HG03571 (cell line): ENCODE results near the gene HBE1.
"Not testable (repeated sequence)": the region's sequence is repeated elsewhere in the genome, so short reads cannot be mapped to it uniquely, and the experiment has no call there.

ENCODE experiments used
- ATAC-seq: cut with Tn5 transposase; IDR thresholded peaks from one replicate; pipeline ENCODE4 v1.9.1; 2021; ENCODE audit not compliant: unreplicated experiment

The HBE1 gene

DNA sequence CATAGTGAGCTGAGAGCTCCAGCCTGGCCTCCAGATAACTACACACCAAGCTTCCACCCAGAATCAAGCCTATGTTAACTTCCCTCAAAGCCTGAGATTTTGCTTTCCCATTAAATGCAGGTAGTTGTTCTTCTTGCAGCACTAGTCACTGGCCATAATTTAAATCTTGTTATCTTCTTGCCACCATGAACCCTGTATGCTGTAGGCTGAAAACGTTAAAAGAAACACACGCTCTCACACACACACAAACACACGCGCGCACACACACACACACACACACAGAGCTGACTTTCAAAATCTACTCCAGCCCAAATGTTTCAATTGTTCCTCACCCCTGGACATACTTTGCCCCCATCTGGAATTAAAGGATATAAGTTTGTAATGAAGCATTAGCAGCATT lies 16.3 kb downstream of the HBE1 start:
- not testable (repeated sequence) for ATAC-seq

DNA sequence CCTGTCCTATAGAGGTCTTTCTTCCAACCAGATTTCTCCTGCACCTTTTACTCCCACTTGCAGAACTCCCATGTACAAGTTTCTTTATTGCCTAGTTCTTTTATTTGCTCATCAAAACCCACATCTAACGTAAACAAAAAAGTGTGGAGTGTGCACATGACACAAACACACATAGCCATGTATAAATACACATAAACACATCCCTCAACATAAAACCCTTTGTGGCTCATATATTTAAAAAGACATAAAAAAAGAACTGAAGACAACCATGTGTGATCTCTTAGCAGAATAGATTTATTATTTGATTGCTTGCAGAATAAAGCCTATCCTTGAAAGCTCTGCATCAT lies 16.9 kb downstream of the HBE1 start:
- no peak for ATAC-seq

DNA sequence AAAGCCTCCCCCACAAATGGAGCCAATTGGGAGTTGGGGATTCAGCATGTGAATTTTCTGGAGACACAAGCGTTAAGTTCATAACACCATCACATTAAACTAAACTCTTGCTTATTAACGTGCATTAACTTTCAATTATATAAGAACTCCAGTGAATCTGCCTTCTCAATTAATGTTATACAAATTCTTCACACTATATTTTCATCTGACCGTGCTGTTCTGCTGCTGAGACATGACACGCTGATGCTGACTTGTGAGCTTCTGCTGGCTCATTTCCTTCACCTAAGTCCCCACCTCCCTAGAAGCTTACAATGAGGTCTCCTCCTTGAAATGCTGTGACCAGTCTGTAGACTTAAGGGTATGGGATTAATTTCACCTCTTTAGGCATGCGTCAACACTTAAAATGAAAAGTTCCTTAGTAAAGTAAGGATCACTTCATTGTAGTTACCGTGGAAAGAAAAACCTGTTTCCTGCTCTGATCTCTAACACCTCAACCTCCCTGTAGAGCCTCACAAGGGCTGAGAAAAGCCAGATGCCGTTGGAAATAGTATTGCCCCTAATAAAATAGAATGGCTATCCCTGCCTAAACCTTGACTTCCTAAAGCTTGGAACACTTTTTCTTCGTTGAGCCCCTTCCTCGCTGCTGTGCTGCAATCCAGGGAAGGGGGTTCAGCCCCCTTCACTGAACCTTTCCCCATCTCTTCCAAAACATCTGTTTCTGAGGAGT lies 17.4 kb downstream of the HBE1 start:
- ATAC-seq: no peak

DNA sequence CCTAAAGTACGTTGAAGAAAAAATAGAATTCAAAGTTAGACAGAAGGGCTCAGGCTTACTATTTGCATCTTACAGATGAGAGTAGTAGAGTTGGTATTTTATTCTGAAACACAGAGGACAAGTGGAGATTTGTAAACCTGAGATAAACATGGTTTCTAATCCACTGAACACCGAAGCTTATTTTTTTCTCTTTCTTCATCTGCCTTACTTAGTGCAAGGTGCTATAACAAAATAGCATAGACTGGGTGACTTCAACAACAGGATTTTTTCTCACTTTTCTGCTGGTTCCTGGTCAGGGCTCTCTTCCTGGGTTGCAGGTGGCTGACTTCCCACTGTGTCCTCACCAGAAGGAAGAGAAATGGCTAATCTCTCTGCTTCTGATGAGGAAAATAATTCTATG lies 18.0 kb downstream of the HBE1 start:
- ATAC-seq: no peak

GRCh38 chr11:5250543-5251204 lies 19.1 kb downstream of the HBE1 start:
- no peak for ATAC-seq

DNA sequence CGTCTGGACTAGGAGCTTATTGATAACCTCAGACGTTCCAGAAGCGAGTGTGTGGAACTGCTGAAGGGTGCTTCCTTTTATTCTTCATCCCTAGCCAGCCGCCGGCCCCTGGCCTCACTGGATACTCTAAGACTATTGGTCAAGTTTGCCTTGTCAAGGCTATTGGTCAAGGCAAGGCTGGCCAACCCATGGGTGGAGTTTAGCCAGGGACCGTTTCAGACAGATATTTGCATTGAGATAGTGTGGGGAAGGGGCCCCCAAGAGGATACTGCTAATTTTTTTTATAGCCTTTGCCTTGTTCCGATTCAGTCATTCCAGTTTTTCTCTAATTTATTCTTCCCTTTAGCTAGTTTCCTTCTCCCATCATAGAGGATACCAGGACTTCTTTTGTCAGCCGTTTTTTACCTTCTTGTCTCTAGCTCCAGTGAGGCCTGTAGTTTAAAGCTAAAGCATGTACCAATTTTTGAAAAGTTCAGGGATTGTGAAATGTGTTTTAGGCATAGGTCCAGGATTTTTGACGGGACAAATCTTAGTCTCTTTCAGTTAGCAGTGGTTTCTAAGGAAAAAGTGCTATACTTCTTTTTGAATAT lies 19.8 kb downstream of the HBE1 start, which contains the start of gene HBG1:
Gene HBG1 (minus strand): TSS at position 51 of the 590 bp plus-strand sequence. CDS start 53 bp downstream, outside the sequence.
- not testable (repeated sequence) for ATAC-seq

GRCh38 chr11:5248498-5248897 lies 21.2 kb downstream of the HBE1 start:
- ATAC-seq: not testable (repeated sequence)

- ATAC-seq: no peak
Measured at GRCh38 chr11:5247472-5248192, 22.1 kb downstream of the HBE1 start.

DNA sequence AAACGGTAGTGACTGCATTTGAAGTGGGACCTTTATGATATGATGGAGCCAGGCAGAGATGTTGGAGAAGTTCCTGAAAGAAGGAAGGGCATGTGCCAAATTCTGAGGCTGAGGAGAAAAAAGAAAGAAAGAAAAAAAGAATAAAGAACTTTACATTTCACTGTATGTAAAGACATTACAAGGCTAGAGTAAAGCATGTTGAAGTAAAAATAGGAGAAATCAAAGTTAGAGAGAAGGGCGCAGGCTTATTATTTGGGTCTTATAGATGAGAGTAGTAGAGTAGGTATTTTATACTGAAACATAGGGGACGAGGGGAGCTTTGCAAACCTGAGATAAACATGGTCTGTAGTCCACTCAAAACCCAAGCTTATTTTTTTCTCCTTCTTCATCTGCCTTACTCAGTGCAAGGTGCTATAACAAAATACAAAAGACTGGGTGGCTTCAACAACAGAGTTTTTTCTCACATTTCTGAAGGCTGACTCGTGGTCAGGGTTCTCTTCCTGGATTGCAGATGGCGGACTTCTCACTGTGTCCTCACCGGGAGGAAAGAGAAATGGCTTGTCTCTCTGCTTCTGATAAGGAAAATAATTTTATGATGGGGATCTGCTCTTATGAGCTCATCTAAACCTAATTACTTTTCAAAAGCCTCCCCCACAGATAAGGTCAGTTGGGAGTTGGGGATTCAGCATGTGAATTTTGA lies 22.8 kb downstream of the HBE1 start:
- no peak for ATAC-seq

GRCh38 chr11:5245155-5245554 lies 24.6 kb downstream of the HBE1 start:
- ATAC-seq: no peak

DNA sequence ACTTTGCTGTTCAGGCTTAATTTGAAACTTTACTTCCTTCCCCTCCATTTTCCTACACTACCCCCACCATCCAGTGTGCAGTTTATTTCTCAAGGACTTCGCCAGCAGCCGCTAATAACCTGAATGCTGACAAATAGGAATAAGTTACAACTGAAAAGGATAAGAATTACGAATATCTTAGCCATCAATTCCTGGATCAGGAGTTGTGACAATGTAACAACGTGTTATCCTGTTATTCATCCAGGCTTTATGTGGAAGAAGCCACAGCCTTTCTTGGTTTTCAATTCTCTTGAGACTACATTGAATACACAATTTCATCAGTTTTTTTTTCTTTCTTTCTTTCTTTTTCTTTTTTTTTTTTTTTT lies 25.9 kb downstream of the HBE1 start:
- no peak for ATAC-seq

DNA sequence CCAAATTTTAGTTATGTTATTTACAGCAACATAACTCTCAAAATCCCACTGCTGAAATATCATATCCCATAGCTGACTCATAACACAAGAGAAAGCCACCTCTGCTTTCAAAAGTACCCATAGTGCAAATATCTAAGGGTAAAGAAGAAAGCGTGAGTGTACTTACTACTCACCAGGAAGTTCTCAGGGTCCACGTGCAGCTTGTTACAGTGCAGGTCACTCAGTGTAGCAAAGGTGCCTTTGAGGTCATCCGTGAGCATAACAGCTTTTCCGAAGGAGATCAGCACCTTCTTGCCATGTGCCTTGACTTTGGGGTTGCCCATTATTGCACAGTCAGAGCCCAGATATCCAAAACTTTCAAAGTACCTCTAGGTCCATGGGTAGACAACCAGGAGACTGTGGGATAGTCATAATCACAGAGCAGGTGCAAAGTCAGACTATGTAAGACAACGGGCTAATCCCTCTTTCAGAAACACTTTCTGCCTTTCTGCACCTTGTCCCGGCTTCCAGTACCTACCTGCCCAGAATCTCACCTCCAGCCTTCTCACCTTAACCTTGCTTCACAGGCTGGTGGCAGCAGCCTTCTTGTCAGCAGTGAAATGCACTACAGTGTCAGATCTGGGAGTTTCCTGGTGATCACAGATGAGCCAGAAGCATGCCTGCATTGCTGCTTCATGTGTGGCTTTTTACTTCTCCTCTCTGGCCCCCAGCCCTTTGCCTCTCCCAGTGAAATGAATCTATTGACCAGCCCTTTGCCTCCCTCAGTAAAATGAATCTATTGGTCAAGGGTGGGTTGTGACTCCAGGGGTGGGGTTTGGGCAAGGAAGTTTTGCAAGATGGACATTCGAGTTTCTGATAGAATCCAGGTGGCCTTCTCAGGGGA lies 26.6 kb downstream of the HBE1 start:
- peak; percentile 75 for ATAC-seq

GRCh38 chr11:5242208-5242607 lies 27.5 kb downstream of the HBE1 start:
- no peak for ATAC-seq

GRCh38 chr11:5241458-5241857 lies 28.3 kb downstream of the HBE1 start:
- ATAC-seq: no peak

GRCh38 chr11:5240458-5240857 lies 29.3 kb downstream of the HBE1 start:
- no peak for ATAC-seq

- ATAC-seq: no peak
Measured at GRCh38 chr11:5240056-5240455, 29.7 kb downstream of the HBE1 start.

DNA sequence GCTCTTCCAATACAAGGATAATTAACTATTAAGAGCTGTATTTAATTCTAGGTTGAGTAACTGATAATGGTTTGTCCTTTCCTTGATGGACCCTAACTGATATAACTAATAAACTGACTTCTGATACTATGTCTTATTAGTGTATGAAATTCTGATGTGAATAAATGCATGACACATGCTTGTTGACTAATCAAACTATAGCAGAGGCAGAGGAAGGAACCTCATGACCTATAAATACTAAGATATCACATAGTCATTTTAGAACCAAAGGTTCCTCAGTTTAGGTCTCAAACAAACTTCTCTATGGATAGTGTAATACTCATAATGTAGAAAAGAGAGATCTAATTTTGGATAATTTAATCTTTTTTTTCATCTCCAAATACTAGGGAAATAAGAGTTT lies 30.7 kb downstream of the HBE1 start:
- no peak for ATAC-seq

DNA sequence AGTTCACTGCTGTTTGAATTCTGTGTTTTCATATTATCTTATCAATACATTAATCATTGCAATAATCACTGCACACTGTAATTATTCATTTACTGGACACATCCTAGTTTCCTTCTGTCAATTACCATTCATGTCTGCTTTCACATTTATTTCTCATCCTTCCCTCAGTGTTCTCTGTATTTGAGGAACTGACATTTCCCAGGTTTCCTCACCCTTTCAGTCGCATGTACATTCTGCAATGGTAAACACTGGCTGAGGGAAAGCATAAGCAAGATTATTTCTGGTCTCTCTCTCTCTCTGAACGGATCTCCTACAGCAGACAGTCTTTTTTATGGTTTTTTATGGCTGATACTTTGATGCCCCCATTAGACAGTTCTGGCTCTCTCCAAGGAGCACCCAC lies 31.3 kb downstream of the HBE1 start:
- no peak for ATAC-seq

- ATAC-seq: no peak
Measured at GRCh38 chr11:5237420-5237819, 32.3 kb downstream of the HBE1 start.
